NOMO-1 (cell line): ENCODE results near the gene DOK6.
A peak's percentile ranks its signal among the peaks of the same experiment; 100 is the strongest.

ENCODE experiments used
- DNase-seq, 2 experiments: peaks; one replicate each; lab custom pipeline; 2025; ENCODE audit not compliant: unreplicated experiment in 2 of 2; lab: John Stamatoyannopoulos, UW

The DOK6 gene

GRCh38 chr18:69537183-69537582 lies 136.5 kb downstream of the DOK6 start:
- no peak for DNase-seq

- no peak for DNase-seq
Observed at GRCh38 chr18:69538849-69539248, 138.2 kb downstream of the DOK6 start.

DNA sequence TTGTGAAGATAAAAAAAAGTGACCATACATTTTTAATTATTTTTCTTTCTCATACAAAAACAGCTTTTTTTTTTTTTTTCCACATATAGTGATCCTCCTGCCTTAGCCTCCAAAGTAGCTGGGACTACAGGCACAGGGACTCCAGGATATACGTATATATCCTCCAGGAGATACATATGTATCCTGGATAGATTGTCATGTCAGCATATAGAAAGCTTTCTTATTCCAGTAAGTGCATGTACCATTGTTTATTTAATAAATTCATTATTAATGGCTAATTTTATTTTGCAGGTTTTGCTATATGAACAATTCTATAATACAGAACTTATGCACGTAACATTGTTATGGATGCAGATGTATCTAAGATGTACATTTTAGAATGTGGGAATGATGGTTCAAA lies 138.7 kb downstream of the DOK6 start:
- DNase-seq = no peak

GRCh38 chr18:69556228-69556627 lies 155.5 kb downstream of the DOK6 start:
- DNase-seq = no peak

DNA sequence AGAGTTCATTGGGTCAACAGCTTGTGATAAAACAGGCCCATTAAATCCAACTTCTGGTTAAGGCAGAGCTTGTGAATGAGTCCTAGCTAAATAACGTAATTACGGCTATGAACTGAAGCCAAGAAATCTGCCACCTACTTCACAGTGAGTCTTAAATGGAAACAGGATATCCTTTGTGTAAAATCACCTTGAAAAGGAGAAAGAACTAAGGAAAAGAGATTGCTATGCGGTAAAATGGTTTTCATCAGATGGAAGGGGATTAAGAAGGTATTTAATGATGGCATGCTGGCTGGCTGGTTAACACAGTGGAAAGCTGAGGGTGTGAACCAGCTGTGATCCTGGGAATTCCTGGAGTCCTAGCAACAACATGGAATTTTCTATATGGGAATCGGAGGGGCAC lies 156.6 kb downstream of the DOK6 start:
- DNase-seq = no peak

- DNase-seq = no peak
Observed at GRCh38 chr18:69558052-69558451, 157.4 kb downstream of the DOK6 start.

GRCh38 chr18:69559604-69560003 lies 158.9 kb downstream of the DOK6 start:
- no peak for DNase-seq

DNA sequence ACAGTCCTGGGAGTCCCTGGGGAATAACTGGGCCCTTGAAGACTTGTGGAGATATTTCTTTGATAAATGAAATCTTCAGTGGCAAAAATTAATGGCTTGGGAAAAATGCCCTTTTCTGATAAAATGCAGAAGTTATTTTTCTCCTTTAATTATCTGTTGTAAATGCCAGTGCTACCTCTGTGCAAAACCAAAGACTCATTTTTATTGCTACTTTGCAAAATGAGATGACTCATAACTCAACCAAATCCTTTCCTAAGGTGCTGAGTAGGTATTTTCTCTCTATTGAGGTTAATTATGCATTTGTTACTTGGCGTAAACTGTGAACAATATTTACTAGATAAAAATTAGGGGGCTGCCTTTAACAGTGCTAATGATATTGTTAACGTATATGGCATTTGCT lies 163.9 kb downstream of the DOK6 start:
- no peak for DNase-seq

DNA sequence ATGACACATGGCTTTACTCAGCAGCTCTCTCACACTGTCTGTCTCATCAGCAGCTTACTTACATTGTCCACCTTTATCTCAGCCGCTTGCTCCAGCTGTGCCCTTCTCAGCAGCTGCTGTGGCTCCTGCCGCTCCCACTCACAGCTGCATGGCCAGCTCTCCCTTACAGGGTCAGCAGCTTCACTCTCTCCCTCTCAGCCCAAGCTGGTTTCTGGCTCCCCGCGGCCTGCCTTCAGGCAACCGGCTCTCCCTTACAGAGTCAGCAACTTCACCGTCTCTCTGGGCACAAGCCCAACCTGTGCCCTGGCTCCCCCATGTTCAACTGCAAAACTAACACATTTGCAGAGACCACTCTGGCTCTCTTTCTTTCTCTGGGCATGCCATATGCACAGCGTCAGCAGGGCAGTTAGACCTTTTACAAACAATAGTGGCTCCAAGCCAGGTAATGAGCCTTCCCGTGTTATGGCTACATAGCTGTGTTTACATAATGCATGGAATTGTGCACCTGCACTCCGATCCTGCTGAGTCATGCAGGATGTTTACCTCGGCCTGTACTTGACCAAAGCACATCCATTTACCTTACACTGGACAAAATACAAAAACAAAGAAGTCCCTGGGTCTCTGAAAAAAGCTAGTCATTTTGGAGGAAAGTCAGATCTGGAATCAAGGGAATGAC lies 167.3 kb downstream of the DOK6 start:
- DNase-seq = no peak

GRCh38 chr18:69569133-69569532 lies 168.4 kb downstream of the DOK6 start:
- no peak for DNase-seq

DNA sequence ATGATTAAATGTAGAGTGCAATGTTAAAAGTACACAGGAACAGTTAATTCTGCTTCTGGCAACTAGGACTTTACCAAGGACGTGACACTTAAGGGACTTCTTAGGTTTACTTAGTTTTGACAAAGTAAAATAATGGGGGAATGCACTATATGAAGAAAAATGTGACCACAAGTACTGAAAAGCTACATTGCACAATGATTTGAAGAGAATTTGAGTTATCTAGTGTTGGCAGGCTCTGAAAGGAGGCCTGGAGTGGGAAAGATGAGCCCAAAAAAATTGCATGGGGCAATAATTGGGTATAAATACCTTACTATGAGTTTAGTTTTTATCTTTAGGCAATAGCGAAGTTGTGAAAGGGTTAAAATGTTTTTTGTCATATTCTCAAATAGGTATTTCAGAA lies 173.7 kb downstream of the DOK6 start:
- no peak for DNase-seq

DNA sequence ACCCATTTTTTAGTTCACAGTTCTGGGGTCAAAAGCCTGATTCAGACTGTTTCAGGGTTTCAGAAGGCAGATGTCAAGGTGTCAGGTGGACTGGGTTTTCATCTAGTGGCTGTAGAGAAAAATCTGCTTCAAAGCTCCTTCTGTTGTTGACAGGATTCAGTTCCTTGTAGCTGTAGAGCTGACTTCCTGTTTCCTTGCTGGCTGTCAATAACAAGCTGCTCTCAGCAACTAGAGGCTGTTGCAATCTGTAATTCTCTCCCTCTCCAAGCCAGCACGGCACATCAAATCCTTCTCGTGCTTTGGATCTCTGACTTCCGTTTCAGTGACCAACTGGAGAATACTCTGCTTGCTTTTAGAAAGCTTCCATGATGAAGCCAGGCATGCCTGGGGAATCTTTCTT lies 179.4 kb downstream of the DOK6 start:
- DNase-seq = peak; percentile 7 to 58

DNA sequence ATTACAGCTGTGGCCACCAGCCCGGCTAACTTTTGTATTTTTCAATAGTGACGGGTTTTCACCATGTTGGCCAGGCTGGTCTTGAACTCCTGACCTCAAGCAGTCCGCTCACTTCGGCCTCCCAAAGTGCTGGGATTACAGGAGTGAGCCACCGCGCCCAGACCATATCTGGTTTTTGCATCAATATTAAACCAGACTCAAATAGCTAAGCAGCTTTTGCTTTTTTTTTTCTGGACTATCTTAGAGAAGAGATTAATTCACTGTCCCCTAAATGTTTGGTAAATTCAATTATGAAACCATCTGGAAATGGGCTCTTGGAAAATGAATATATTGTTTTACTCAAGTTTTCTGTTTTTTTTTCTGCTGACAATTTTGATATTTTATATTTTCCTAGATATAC lies 183.7 kb downstream of the DOK6 start:
- DNase-seq = no peak

DNA sequence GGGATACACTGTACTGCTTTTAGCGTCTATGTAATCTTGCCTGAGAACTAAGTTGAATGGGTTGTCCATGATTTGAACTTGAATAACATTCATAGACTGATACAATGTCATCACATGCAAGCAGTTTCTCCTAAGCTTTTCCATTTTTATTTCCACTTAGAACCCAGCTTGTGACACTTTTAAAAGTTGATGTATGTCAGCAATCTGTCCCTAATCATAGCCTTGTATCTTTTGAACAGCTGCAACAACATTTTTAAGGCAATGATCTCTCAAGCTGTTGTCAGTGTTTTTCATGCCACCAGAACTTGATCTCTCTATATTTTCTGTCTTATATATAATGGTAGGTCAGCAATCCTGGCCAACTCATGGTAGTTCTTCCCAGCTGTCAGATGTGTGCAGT lies 185.0 kb downstream of the DOK6 start:
- no peak for DNase-seq

DNA sequence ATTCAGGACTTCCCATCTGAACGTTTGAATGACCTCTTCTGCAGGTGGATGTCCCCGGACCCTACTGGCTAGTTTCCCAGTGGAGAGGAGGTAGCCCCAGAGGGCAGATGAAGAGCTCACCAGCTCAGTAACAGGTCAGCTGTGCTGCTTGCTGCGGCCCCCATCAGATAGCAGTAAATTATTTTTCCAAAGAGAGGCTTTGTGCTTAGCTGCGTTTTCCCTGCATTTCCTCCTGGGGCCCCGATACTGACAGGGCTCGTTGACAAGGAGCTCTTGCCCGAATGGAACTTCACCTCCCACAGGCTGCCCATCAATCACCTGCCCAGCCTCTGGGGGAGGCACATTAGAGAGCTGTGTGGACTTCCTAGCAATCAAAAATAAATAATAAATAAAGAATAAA lies 185.8 kb downstream of the DOK6 start:
- no peak for DNase-seq

- DNase-seq = no peak
Observed at GRCh38 chr18:69588301-69588700, 187.6 kb downstream of the DOK6 start.

DNA sequence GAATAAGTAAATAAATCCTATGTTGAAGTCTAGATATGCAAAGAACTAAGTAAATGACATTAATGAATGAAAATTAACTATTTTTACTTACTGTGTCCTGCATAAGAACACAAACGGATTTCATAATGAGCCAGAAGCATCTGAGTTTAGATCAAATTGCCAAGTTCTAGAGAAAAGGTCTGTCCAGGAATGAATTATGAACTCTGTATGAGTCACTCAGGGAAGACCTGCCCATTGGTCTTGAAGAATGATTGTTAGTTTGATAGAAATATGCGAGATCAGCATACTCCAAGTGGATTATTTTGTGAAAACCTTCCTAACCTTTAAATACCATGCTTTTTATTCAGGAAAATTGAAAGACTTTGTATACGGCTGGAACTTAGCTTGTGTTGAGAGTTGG lies 189.5 kb downstream of the DOK6 start:
- DNase-seq = no peak

DNA sequence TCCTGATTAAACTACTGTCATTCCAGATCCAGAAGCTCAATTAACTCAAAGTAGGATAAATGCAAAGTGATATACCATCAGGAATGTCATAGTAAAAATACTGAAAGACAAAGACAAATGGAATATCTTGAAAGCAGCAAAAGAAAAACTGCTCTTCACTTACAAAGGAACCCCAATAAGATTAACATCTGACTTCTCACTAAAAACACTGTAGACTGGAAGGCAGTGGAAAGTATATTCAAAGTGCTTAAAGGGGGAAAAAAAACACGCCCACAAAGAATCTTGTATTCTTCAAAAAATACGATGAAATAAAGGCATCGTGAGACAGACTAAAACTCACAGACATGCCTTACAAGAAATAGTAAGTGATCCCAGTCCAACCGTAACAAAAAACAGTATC lies 195.7 kb downstream of the DOK6 start:
- no peak for DNase-seq

DNA sequence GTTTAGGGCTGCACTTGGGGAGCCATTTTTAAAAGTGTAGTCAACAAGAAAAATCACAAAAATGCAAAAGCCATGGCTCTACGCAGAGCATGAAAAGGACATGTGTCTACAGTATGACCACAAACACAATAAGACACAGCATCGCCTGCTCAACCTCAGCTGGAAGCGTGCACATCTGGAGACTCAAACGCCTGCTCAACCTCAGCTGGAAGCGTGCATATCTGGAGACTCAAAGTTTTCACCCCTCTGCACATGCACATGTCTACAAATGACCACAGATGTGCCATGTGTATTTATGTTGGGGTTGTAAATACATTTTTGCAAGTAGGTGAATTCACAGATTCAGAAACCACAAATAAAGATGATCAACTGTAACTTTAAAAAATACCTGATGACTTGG lies 196.9 kb downstream of the DOK6 start:
- DNase-seq = no peak

DNA sequence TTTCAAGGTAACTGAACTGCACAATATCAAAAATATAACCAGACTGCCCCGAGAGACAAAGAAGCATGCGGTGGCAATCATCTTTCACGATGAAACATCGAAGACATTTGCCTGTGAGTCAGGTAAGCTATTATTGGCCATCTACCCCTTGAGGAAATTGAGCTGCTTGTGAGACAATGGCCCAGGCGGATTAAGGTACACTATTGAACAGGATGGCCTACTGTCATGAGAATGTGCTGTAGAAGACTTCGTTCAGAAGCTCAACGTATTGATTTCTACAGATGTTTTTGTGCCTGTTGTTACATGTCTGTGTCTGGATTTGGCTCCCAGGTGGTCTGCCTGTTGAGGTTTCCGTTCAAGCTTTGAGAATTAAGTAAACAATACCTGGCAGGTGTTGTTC lies 198.7 kb downstream of the DOK6 start:
- DNase-seq = no peak

DNA sequence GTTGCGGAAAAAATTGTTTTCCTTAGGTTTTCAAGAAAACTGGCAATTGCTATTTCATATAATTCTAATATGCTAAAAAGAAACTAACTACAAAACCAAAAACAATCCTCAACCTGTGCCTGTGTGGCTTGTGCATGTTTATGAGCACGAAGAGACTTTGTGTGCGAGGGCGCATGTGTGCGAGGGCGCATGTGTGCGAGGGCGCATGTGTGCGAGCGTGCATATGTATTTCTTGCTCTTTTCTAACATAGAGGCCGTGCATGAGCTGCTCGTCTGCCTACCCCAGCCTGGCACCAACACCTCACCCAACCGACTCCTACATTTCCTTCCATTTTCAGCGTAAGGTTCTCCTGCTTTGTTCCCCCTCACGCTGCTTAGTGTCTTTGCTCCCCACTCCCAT lies 211.6 kb downstream of the DOK6 start:
- no peak for DNase-seq

- no peak for DNase-seq
Observed at GRCh38 chr18:69616114-69616513, 215.4 kb downstream of the DOK6 start.

- DNase-seq = no peak
Observed at GRCh38 chr18:69617408-69617807, 216.7 kb downstream of the DOK6 start.
